Naive thymus-derived CD8-positive, alpha-beta T cell (primary cell): ENCODE measurements around the gene TRIP13. TPM values are rescaled to one million over a fixed set of nuclear protein-coding genes. Genes with fewer than 3 reads are reported as not detected.

Experiments
- ATAC-seq, 2 donors: fragments of 150-1000 bp; cut with Tn5 transposase in 1 of 2; sonication (Bioruptor Pico), chemical (Tn5 transposase) in 1 of 2; 1 replicate in 1 of 2; 2 replicates in 1 of 2; pipeline ENCODE4 v1.10.0; 2021; ENCODE audit warnings: mild to moderate bottlenecking in 2 of 2, moderate library complexity in 2 of 2
- POLR2A ChIA-PET: fragments of 350-600 bp; sonication (Branson Sonifier 250); formaldehyde crosslinking; loops from one replicate; lab custom pipeline; 2021; ENCODE audit warnings: antibody characterized with exemption; lab: Charles Lee
- DNase-seq, 10 donors: peaks; one replicate each; pipeline versions ENCODE4 v3.0.0 to v3.0.0-alpha.2; 2020 to 2022
- H3K27ac Mint-ChIP-seq, 10 donors: one replicate each; pipeline ENCODE4 v1.8.0; 2020 to 2022; ENCODE audit warnings: mild to moderate bottlenecking in 10 of 10, mixed read lengths in 10 of 10, moderate library complexity in 4 of 10, inconsistent platforms in 1 of 10
- H3K27me3 Mint-ChIP-seq, 5 donors: one replicate each; pipeline ENCODE4 v1.8.0; 2021 to 2022; ENCODE audit warnings: mixed read lengths in 5 of 5
- H3K36me3 Mint-ChIP-seq, 3 donors: one replicate each; pipeline ENCODE4 v1.8.0; 2020 to 2022; ENCODE audit warnings: mixed read lengths in 3 of 3, mild to moderate bottlenecking in 2 of 3, inconsistent platforms in 1 of 3
- H3K4me1 Mint-ChIP-seq, 4 donors: one replicate each; pipeline ENCODE4 v1.8.0; 2021 to 2022; ENCODE audit warnings: mixed read lengths in 4 of 4
- H3K4me3 Mint-ChIP-seq, 10 donors: one replicate each; pipeline ENCODE4 v1.8.0; 2020 to 2022; ENCODE audit warnings: mild to moderate bottlenecking in 10 of 10, mixed read lengths in 10 of 10, moderate library complexity in 6 of 10, inconsistent platforms in 1 of 10
- H3K9me3 Mint-ChIP-seq, 9 donors: one replicate each; pipeline ENCODE4 v1.8.0; 2020 to 2022; ENCODE audit warnings: mixed read lengths in 9 of 9, mild to moderate bottlenecking in 3 of 9, inconsistent platforms in 1 of 9, moderate library complexity in 1 of 9
- polyA plus RNA-seq, 3 donors: library from polyadenylated mRNA; unstranded; fragments of 300-500 nt; fragmentation: Illumina TruSeq; gene quantifications; one replicate each; pipeline ENCODE4 v1.2.3, GENCODE V29; 2021
- total RNA-seq, 8 experiments: library from RNA in 2 of 8; stranded (reverse) in 2 of 8; gene quantifications; one replicate each; pipeline ENCODE4 v1.2.3 and lab custom pipeline; 2021 to 2026

TRIP13 gene
- total and polyA plus RNA-seq, 5 experiments from 2014 or later, result 0.55 to 1.5 (median 0.75) TPM

DNA sequence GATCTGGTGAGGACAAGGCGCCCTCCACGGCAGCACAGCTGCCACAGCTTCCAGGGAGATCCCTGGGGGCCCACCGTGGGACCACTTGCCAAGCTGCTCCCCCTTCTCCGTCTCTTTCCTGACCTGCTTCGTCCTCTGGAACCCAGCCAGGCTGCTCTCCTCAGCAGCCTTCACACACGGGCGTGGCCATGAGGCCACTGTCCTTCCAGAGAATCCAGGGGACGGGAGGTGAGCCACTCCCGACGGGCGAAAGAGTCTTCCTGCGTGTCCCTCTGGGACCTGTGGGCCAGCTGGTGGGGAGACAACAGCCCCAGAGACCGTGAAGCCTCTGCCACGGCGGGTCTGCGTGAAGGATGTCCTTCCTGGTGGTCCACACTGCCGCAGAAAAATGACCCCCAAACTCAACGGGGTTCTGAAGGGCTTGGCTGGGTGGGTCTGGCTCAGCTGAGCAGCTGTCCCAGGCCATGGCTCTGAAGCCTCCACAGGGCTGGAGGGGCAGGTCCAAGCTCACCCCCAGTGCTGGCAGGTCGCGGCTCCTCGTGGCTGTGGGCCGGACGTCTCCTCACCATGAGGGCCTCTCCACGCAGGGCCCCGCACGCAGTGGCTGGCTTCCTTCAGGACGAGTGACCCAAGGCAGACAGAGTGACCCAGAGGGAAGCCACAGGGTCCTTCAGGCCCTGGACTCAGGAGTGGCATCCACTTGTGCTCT, 68.5 kb downstream of the TRIP13 start:
- H3K4me1 Mint-ChIP-seq, result peaks cover 21 to 39% (median 36%) of the 10 kb centered on the region in 4 donors
- ATAC-seq (no peak), DNase-seq (peak in 1 of 10 donors; percentile 9)
- peak overlapping the region in 1 of 10 donors; percentile 55 for H3K27ac Mint-ChIP-seq
- H3K4me3 Mint-ChIP-seq, result no peak overlapping the region
- H3K9me3 Mint-ChIP-seq, result no peaks in the 10 kb centered on the region
- no peaks in the 10 kb centered on the region for H3K36me3 Mint-ChIP-seq
- POLR2A ChIA-PET, result no interaction called here
- peaks cover 3 to 26% (median 23%) of the 10 kb centered on the region in 5 donors for H3K27me3 Mint-ChIP-seq

DNA sequence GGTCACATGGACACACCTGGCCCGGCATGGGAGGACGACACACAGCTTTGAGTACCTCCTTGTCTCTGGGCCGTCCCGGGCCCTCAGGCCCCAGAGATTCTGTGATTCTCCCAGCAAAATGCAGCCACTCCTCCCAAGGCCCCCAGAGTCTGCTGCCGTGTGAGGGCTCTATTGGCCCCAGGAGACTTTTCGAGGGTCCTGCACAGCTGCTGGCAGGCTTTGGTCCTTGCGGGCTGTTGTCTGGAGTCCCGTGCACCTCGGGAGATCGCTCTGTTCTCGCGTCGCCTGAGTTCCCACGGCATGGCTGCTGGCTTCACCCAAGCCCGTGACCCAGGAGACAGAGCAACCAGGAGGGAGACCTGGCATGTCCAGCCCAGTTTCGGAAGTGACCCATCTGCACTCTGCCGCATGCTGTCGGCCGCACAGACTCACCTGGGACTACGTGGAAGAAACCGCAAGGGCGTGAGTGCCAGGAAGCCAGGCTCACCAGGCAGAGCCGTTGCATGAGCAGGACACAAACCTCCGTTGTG, 69.1 kb downstream of the TRIP13 start:
- Mint-ChIP-seq H3K27me3 (peaks cover 6 to 33% (median 22%) of the 10 kb centered on the region in 5 donors), H3K4me1 (peaks cover 19 to 38% (median 33%) of the 10 kb centered on the region in 4 donors), H3K4me3 (no peak overlapping the region), H3K27ac (peak overlapping the region in 2 of 10 donors; percentile 13 to 27), H3K36me3 (no peaks in the 10 kb centered on the region), H3K9me3 (no peaks in the 10 kb centered on the region)
- POLR2A ChIA-PET, result no interaction called here
- no peak for DNase-seq
- no peak for ATAC-seq

DNA sequence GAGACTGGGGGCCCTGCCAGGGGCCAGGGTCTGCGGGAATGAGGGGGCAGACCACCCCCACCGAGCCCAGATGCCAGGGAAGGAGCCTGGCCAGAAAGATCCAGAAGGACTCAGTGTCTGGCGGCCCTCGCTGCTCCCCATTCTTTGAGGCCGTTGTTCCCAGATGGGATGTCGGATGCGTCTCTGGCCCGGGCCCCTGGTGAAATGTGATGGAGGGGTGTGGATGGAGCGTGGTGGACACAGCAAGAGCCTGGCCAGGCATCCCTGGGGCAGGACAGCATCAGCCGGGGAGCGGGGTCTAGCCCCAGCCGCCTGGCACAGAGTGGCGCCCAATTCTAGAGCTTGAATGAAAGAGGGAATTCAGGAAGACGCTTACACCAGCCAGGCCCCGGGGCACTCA, 69.7 kb downstream of the TRIP13 start:
- Mint-ChIP-seq H3K36me3 (no peaks in the 10 kb centered on the region), H3K4me3 (no peak overlapping the region), H3K27me3 (peaks cover 7 to 39% (median 25%) of the 10 kb centered on the region in 5 donors), H3K4me1 (peaks cover 15 to 31% (median 27%) of the 10 kb centered on the region in 4 donors), H3K27ac (no peak overlapping the region), H3K9me3 (no peaks in the 10 kb centered on the region)
- POLR2A ChIA-PET, result no interaction called here
- no peak for DNase-seq
- ATAC-seq, result no peak

DNA sequence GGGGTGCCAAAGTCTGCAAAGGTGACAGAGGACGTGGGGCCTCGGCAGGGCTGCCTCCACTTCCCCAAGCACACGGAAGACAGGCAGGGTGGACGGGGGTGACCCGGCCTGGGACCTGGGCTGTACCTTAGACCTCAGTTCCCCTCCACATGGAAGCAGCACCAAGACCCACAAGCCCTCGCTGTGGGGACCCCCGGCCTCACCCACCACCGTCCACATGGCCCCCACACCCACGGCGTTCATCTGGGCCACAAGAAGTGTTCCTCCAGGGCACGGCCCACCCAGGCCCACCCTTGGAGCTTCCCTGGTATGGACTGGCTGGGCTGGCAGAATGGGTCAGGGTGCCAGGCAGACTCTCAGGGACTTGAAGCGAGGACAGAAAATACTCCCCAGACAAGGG, 70.1 kb downstream of the TRIP13 start:
- H3K36me3 Mint-ChIP-seq, result no peaks in the 10 kb centered on the region
- no peaks in the 10 kb centered on the region for H3K9me3 Mint-ChIP-seq
- POLR2A ChIA-PET, result no interaction called here
- peak overlapping the region in 3 of 10 donors; percentile 6 to 85 (median 23) for H3K4me3 Mint-ChIP-seq
- H3K4me1 Mint-ChIP-seq, result peaks cover 12 to 27% (median 23%) of the 10 kb centered on the region in 4 donors
- no peak for ATAC-seq
- peak overlapping the region in 1 of 10 donors; percentile 94 for H3K27ac Mint-ChIP-seq
- H3K27me3 Mint-ChIP-seq, result peaks cover 11 to 43% (median 29%) of the 10 kb centered on the region in 5 donors
- no peak for DNase-seq

DNA sequence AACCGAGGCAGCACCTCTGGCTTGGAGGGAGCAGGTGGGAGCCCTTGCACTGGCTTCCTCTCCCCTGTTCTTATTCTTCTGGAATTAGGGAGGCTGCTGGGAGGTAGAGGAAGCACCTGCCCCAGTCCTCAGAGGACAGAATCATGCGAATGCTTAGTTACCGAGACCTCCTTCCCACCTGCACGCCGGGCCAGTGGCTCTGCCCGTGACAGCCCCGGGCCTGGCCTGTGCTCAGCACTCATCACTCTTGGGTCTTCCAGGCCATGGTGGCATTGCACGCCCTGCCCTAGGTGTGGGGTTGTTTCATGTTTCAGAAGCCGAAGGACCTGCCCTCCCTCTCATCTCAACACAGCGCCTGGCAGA, 70.6 kb downstream of the TRIP13 start:
- POLR2A ChIA-PET, result no interaction called here
- H3K4me1 Mint-ChIP-seq, result peaks cover 12 to 24% (median 20%) of the 10 kb centered on the region in 4 donors

DNA sequence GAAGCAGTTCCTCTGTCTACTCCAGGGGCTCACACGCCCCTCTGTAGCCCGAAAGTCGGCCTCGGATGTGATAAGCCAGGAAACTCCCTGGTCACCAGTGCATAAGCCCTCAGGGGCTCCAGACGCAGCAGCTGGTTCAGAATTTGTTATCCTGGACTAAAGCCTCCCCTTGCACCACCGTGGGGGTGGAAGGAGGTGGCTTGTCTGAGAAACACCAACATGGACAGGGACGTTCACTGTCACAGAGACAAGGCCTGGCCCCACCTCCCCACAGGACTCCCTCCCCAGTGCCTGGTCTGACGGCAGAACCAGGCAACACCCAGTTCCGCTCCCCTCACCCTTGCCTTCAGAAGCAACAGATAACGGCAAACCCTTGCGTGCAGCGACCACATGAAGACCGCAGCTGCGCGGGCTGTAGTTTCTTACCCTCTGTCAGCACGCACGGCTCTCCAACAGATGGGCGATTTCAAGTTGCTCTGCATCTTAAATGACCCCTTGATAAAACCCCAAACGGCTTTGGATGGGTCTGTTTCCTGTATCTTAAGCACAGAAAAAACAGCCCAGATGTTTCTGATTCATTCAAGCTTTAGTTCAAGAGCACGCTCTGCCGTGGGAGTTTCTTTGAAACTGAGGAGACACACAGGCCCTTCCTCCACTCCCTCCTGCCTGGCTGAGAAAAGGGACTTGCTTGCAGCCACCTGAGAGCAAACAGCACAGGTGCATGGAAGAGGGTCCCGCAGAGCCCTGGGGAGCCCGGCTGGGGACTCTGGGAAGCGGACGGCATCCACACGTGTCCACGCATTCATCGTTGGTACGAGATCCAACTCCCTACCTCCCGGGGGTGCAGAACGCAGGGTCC, 71.2 kb downstream of the TRIP13 start:
- peak; percentile 92 to 93 for ATAC-seq
- Mint-ChIP-seq H3K36me3 (no peaks in the 10 kb centered on the region), H3K4me3 (peak overlapping the region; percentile 72 to 89 (median 84)), H3K27ac (peak overlapping the region in 9 of 10 donors; percentile 69 to 94 (median 90)), H3K9me3 (no peaks in the 10 kb centered on the region), H3K4me1 (peaks cover 15 to 27% (median 25%) of the 10 kb centered on the region in 4 donors), H3K27me3 (peaks cover 15 to 54% (median 40%) of the 10 kb centered on the region in 5 donors)
- peak in 8 of 10 donors; percentile 44 to 80 (median 64) for DNase-seq
- POLR2A ChIA-PET, result no interaction called here

More for the DNA sequence above, 70.6 kb downstream of the TRIP13 start:
- no peak for DNase-seq
- Mint-ChIP-seq H3K4me3 (peak overlapping the region; percentile 72 to 89 (median 84)), H3K9me3 (no peaks in the 10 kb centered on the region), H3K27me3 (peaks cover 13 to 48% (median 34%) of the 10 kb centered on the region in 5 donors), H3K27ac (peak overlapping the region in 9 of 10 donors; percentile 31 to 94 (median 90)), H3K36me3 (no peaks in the 10 kb centered on the region)
- no peak for ATAC-seq

DNA sequence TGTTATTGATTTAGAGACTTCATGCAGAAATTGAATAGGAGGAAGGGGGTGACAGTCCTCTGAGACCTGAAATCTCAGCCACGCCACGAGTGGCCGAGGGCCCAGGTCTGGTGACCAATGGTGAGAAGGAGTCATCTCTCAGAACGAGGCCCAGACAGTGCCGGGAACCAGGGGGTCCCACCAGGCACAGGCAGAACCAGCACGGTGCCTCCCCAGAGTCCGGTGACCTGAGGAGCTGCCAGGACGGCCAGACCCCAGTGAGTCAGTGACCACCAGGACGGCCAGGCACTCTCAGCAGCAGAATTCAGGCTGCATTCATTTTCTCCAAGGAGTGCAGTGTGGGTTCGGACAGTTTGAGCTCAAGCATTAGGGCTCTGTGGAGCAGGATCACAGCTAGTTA, 72.1 kb downstream of the TRIP13 start:
- no peak for ATAC-seq
- peaks cover 17 to 36% (median 32%) of the 10 kb centered on the region in 4 donors for H3K4me1 Mint-ChIP-seq
- POLR2A ChIA-PET, result no interaction called here
- H3K4me3 Mint-ChIP-seq, result peak overlapping the region in 5 of 10 donors; percentile 22 to 89 (median 85)
- H3K9me3 Mint-ChIP-seq, result no peaks in the 10 kb centered on the region
- DNase-seq, result no peak
- H3K36me3 Mint-ChIP-seq, result no peaks in the 10 kb centered on the region
- peaks cover 21 to 62% (median 48%) of the 10 kb centered on the region in 5 donors for H3K27me3 Mint-ChIP-seq
- H3K27ac Mint-ChIP-seq, result peak overlapping the region in 1 of 10 donors; percentile 57

DNA sequence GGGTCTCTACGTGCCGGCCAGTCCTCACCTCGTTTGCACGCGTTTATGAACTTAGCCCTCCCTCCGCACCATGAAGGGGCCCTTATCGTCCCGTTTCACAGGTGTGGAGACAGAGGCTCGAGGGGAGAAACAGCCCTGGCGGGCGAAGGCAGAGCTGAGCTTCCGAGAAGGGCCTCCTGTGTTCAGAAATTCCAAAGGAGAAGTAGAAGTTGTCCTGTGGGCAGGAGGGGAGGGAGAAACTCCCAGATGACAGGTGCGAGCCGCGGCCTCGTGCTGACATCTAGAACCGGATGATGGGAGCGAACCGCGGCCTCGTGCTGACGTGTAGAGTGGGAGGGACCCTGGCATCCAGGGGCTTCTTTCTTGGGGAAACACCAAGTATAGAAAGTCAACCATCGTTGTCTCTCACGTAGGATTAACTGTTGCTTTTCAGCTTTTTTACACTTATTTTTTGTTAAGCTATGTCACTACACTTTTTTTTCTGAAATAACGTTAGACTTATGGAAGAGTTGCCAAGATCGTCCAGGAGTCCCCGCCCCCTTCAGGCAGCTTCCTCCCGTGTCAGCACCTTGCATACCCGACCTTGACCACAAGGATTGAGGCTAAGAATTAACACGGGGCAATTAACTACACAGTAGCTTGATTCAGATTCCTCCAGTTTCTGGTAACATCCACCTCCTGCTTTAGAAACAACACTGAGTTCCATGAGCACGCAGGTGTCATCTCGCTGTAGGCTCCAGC, 73.1 kb downstream of the TRIP13 start:
- Mint-ChIP-seq H3K36me3 (no peaks in the 10 kb centered on the region), H3K27me3 (peaks cover 24 to 62% (median 44%) of the 10 kb centered on the region in 5 donors), H3K27ac (peak overlapping the region in 3 of 10 donors; percentile 41 to 87 (median 63)), H3K4me1 (peaks cover 17 to 36% (median 29%) of the 10 kb centered on the region in 4 donors), H3K9me3 (no peaks in the 10 kb centered on the region), H3K4me3 (no peak overlapping the region)
- POLR2A ChIA-PET, result no interaction called here
- DNase-seq, result no peak
- ATAC-seq, result no peak

DNA sequence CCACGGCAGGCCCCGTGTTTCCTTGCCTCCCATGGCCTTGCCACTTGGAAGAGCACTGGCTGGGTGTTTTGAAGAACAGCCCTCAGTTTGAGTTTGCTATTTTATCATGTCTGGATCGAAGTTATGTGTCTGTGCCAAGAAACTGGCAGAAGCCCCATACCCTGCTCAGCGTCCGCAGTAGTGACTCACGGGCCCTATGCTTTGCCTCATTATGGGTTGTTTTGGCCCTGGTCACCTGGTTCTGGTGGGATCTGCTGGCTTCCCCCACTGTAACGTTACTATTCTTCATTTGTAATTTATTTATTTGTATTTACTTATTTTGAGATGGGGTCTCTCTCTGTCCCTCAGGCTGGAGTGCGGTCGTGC, 73.6 kb downstream of the TRIP13 start:
- H3K4me3 Mint-ChIP-seq, result no peak overlapping the region
- POLR2A ChIA-PET, result no interaction called here
- H3K36me3 Mint-ChIP-seq, result no peaks in the 10 kb centered on the region
- ATAC-seq, result no peak
- no peak for DNase-seq
- H3K27me3 Mint-ChIP-seq, result peaks cover 24 to 62% (median 44%) of the 10 kb centered on the region in 5 donors
- no peaks in the 10 kb centered on the region for H3K9me3 Mint-ChIP-seq
- H3K4me1 Mint-ChIP-seq, result peaks cover 17 to 36% (median 29%) of the 10 kb centered on the region in 4 donors
- peak overlapping the region in 1 of 10 donors; percentile 41 for H3K27ac Mint-ChIP-seq

DNA sequence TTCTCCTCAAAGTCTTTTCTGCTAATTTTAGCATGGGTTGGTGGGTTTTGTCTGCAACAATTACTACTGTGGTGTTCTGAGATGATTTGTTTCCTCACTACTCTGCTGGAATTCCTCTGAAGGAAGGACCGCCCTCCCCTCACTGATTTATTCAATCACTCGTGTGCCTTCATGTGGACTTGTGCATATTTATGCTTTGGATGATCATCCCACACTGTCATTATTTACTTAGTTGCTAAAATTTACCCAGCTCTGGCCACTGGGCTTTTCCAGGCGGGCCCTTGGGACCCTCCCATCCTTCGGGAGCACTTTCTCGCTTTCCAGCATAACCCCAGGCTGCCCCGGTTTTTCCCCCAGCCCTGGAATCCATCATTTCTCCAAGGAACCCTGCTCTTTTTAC, 74.3 kb downstream of the TRIP13 start:
- DNase-seq (no peak), ATAC-seq (no peak)
- POLR2A ChIA-PET, result no interaction called here
- peak overlapping the region in 1 of 10 donors; percentile 63 for H3K27ac Mint-ChIP-seq
- H3K27me3 Mint-ChIP-seq, result peaks cover 25 to 62% (median 48%) of the 10 kb centered on the region in 5 donors
- H3K4me1 Mint-ChIP-seq, result peaks cover 17 to 34% (median 29%) of the 10 kb centered on the region in 4 donors
- H3K36me3 Mint-ChIP-seq, result no peaks in the 10 kb centered on the region
- no peaks in the 10 kb centered on the region for H3K9me3 Mint-ChIP-seq
- no peak overlapping the region for H3K4me3 Mint-ChIP-seq
